ENCODE data around the gene TOX3.

TOX3 gene

DNA sequence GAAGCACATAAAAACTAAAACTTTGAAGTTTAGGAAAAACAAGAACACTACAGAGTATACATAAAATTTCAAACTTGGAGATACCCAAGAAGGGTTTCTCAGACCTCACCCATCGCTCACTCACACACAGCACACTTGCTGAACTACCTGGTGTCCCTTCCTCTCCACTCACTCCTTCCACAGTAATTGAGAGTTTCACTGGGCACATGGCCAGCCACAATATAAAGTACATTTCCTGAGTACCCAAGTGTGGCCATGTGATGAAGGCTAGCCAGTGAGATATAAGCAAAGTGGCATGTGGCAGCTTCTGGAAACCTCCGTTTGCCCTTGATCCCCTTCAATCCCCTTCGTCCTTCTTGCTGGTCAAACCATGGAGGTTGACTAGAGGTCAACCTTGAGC lies 11.9 kb downstream of the TOX3 start:
- DNase-seq: no peak

DNA sequence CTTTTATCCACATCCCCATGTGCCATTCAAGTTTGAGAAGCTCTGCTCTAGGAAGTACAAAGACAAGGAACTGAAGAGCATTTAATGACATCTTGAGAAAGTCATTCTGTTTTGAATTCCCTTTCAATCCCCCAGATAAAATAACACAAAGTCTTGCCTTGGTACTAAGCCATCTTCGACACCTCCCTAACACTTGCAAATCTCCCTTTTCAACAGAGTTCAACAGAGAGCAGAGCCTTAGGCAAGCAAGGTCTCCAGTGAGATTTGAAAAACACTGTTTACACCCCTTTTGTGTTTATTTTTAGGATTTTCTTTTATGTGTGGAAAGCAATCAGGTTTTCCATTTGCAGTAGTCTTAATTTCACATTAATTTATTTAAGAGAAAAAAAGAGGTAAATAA lies 13.6 kb downstream of the TOX3 start:
- no peak for DNase-seq

GRCh38 chr16:52532384-52532783 lies 14.6 kb downstream of the TOX3 start:
- DNase-seq: no peak

DNA sequence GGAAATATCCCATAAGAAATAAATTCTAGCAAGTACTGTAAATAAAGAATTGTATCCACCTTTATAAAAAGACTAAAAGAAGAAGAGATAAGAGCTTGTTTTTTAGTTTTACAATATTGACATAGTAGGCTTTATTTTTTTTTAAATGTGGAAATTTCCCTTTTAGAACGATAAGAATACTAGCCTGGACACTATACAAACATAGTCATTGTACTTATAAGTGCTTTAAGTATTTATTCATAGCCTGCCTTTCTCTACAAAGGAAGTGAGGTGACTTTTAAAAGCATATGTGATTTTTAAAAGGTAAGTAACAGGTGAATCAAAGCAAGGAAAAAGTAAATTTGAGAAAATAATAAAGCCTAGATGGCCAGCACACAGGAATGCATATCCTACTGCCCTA lies 17.7 kb downstream of the TOX3 start:
- no peak for DNase-seq

- DNase-seq: no peak
Measured at GRCh38 chr16:52528393-52529065, 18.4 kb downstream of the TOX3 start.

DNA sequence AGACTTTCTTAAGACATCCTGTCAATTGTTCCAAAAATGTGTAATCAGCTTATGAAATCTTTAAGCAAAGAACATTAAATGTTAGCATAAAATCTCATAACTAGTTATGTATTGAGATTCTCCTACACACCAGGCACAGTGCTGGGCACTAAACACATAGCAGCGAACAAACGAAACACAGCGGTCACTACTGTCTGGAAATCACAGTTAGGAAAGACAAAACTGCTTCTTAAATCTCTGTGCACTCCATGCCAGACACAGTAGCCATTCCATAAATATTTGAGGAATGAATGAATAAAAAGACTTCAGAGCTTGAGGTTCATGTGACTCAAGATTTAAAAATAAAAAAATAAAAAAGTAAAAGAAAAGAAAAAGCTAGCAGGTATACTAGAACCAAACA lies 20.1 kb downstream of the TOX3 start:
- DNase-seq: no peak

DNA sequence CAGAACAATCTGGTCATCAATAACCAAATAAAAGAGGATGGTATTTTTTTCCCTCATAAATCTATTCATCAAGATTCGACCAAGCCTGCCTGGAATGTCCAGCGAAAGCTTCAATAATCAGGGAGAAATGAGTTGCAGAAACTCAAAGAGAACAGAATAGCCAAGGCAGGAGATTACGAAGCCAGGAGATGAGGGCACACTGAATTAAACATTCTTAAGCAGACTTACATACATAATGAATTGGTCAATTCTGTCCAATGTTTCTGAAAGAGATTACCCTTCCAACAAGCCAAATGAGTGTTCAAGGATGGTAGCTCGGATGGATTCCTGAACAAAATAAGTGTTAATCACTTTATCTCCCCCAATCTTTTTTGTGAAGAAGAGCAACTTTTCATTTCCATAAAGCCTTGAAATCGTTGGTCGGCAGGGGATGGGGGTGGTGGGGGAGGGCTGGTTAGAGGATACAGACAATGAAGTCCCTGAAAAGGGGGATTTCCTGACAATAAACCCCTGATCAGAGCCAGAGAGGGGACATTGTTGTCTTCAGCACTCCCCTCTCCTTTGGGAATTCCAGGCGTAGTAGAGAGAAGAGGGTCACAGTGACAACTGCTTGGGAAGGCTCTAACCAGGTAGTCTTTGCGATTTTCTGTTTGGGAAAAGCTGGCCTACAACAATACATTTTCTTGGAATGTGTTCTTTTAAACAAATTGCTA lies 20.7 kb downstream of the TOX3 start:
- DNase-seq: no peak

DNA sequence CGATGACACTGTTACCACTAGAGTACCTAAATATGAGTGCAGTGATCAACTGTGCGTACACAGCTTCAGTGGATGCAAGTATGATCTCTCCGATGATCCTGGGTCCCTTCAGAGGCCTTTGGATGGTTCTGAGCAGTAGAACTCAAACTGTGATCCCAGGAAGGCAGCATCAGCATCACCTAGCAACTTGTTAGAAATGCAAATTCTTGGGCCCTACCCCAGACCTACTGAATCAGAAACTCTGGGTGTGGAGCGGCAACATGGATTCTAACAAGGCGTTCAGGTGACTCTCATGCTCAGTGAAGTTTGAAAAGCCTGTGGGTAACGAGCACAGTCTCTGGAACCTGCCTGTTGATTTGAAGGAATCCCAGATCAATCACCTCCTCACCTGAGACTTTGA lies 25.4 kb downstream of the TOX3 start:
- DNase-seq: no peak

DNA sequence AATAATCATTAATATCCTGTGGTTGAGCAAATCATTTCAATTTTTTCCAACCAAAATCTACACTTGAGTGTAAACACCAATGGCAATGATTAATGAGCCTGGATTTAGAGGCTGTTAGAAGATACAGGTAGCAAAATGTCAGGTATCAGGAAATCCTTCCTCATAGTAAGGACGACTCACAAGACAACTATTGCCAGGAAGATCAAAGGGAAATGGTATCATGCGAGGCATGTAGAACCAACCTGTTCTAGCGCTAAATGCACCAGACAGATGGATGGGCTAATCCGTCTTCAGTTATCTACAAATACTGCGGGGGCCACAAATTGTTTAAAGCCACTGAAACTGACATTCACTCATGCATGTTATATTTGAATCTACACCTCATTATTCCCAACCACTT lies 28.1 kb downstream of the TOX3 start:
- no peak for DNase-seq

- DNase-seq: no peak
Measured at GRCh38 chr16:52515068-52515671, 31.8 kb downstream of the TOX3 start.

- DNase-seq: no peak
Measured at GRCh38 chr16:52512297-52512987, 34.5 kb downstream of the TOX3 start.

DNA sequence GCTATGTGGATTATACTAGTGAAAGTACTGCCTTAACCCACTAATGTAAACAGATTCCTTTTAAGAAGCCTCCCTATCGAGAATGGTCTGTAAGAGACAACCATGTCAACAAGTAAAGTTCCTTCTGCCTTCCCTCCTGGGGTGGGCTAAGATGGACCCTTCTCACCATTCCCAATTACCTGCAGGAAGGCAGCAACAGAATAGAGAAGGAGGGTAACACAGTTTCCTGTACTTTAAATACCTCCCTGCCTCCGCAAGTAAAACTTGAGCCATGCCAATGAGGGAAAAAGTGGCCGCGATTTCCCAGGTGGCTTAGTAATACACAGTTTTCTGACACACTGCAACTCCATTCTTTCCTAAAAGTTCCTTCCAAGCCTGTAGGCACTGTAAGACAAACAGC lies 45.2 kb downstream of the TOX3 start:
- no peak for DNase-seq

DNA sequence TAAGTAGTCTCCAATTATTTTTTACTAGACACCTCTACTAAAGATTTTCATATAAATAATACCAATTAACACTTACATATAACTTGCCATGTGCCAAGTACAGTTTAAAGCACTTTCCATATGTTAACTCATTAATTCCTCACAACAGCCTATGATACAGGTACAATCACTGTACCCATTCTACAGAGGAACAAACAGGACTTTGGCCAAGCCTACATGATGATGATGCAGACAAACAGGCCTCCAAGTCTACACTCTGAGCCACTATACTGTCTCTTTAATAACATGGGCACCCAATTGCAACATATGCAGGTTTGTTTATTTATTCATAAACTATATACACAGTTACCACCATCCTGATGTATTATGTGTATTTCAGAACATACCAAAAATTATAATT lies 46.0 kb downstream of the TOX3 start:
- DNase-seq: no peak

DNA sequence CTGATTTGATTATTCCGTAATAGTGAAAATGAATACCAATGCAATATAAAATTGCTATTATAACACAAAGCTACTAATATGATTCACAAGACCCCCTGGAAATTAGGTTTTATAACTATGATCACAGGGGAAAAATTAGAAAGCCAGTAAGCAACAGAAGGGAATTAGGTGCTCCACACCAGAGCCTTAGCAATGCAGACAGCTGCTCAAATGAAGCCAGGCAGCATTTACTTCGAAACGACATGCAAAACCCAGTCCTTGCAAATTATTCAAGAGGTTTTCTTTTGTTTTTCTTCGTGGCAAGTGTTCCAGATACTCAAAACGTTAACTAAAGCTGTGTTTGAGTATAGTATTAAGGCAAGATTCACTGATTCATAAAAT lies 47.9 kb downstream of the TOX3 start:
- no peak for DNase-seq

- no peak for DNase-seq
Measured at GRCh38 chr16:52498328-52499059, 48.4 kb downstream of the TOX3 start.

- no peak for DNase-seq
Measured at GRCh38 chr16:52497067-52497816, 49.7 kb downstream of the TOX3 start.

DNA sequence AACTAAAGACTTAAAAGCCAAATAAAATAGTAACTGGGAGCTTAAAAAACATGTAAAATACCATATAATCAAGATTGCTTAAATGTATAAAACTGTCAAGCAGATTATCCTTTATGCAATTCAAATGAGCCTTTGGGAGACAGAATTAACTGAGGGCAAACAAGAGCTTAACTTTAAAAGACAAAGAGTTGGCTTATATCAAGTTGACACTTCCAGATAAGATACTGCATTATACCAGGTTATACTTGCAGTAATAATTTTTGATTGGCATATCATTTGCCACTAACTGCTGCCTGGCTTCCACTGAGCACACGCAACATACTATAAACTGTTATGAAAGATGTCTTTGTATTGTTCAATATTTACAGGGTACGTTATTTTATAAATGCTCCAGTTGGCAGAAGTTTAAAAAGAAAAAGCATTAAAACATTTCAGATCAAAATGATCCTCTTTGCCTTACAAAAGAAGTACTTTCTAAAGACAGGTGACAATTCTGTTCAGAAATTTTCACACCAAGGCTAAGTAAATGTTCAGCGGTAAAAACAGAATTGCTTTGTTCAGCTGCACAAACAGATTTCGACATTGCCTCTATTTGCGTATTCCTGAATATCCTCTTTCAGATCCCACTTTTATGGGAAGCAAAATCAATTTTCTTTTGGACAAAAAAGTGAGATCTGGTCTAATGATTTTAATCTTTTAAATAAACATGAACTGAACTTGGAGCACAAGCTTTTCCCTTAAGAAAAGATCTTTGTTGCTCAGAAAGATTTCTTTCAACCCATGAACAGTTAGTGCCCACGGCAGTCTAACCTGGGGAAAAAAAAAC lies 50.7 kb downstream of the TOX3 start:
- DNase-seq: no peak

DNA sequence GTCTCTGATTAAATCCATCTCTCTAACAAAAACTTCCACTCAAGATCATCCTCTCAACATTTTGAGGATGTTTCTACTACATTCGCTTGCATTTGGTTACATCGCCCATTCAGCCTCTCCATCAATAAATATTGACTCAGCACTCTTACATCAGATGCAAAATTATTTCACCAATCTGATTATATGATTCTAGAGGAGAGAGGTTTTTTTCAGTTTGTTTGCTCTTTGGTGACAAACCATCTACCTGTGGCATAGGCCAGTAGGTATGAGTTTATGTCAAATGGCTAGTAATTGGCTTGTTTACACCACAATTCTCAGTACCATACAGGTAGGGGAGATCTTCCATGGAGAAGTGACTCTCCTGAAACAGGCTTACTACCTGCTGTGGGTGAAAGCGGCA lies 52.3 kb downstream of the TOX3 start:
- DNase-seq: no peak

GRCh38 chr16:52494145-52494544 lies 52.8 kb downstream of the TOX3 start:
- DNase-seq: no peak

GRCh38 chr16:52492789-52493357 lies 54.1 kb downstream of the TOX3 start:
- no peak for DNase-seq

DNA sequence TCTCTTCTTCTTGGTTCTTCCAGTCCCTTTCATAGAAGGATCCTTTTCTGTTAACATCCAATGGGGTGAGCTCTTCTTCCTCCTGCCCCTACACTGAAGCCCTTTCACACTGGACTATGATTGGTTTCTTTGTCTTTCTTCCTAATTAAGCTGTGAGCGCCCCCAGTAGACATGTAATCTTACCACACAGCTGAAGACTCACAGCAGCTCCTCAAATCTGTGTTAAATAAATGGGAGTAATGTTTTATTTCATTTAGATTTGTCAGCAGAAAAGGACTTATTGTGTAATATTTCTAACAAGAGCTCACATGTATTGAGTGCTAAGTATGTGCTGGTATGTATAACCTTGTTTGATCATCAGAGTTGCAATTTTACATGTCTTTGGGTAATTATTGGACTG lies 55.7 kb downstream of the TOX3 start:
- DNase-seq: no peak

All from NCI-H187 (cell line).